HG02885 (cell line): Measurements from ENCODE around the gene PTPN14.
"Not testable (repeated sequence)": the region's sequence is repeated elsewhere in the genome, so short reads cannot be mapped to it uniquely, and the experiment has no call there.

Experiments
- ATAC-seq: cut with Tn5 transposase; IDR thresholded peaks from one replicate; pipeline ENCODE4 v1.9.1; 2021; ENCODE audit warnings: mild to moderate bottlenecking; ENCODE audit not compliant: unreplicated experiment, poor library complexity

Gene PTPN14

GRCh38 chr1:214514032-214514818, 37.2 kb downstream of the PTPN14 start:
- ATAC-seq: no peak

DNA sequence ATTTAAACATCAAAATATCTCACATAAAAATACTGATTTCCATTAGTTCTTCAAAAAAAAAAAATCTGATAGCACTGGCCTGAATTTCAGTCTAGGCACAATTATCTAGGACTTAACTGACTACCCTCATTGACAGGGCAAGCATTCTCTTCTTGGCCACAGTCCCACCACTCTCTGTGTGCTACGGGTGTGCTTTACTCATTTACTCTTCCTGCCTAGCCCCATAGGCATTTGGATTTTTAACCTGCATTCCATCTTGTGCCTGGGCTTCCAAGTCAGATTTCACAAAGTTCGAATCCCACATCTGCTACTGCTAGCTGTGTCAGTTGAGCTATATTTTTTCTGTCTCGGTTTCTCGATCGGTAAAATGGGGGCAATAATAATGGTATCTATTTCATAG, 38.0 kb downstream of the PTPN14 start:
- ATAC-seq: no peak

DNA sequence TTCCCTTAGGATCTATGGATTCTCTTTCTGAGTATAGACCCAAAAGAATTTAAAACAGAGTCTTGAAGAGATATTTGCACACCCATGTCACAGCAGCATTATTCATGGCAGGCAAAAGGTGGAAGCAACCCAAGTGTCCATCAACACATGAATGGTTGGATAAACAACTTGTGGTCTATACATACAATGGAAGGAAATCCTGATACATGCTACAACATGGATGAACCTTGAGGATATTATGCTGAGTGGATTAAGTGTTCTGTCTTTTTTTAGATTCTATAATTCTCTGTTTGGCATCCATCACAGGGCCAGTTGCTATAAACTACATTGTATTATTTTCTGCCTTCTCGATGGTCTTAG, 39.8 kb downstream of the PTPN14 start:
- no peak for ATAC-seq

DNA sequence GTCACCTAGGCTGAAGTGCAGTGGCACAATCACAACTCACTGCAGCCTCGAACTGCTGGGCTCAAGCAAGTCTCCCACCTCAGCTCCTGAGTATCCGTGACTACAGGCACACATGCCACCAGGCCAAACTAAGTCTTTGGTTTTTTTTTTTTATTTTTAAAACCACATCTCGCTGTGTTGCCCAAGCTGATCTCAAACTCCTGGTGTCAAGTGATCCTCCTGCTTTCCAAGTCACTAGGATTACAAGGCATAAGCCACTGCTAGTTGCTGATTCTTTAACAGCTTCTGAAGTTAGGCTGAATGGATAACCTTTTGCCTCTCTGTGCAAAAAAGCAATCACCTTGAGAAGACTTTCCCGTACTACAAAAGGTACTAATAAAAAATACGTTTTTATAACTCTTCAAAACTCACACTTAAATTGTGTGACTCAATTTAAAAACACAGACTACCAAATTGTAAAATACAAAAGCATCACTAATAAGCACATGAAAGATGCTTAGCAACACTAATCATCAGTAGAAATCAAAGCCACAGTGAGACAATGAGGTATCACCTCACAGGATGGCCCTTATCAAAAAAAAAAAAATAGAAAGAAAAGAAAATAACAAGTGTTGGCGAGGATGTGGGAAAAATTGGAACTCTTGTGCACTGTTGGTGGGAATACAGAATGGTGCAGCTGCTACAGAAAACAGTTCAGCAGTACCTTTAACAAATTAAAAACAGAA, 40.3 kb downstream of the PTPN14 start:
- ATAC-seq: no peak

DNA sequence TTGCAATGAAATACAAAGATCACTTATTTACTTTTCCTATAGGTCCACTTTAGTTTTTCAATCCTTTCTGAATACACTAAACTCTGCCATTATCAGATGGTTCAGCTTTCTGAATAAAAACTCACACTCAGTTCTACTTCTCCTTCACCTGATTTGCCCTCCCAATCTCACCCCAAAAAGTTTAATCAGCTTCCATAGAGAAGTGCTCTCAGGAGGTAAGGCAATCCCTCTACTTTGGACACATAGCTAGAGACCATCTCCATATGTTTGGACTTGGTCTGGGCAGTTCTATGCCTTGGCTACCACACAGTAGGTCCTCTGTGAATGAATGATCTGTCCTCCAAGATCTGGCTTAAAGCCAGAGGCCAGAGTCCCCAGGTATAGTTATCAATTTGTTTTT, 40.9 kb downstream of the PTPN14 start:
- ATAC-seq: no peak

DNA sequence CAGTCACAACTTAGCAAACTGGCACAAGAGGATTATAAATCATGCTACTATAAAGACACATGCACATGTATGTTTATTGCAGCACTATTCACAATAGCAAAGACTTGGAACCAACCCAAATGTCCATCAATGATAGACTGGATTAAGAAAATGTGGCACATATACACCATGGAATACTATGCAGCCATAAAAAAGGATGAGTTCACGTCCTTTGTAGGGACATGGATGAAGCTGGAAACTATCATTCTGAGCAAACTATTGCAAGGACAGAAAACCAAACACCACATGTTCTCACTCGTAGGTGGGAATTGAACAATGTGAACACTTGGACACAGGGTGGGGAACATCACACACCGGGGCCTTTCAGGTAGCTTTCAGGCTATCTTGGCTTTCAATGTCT, 41.8 kb downstream of the PTPN14 start:
- not testable (repeated sequence) for ATAC-seq

GRCh38 chr1:214506972-214507431, 44.4 kb downstream of the PTPN14 start:
- ATAC-seq: no peak

DNA sequence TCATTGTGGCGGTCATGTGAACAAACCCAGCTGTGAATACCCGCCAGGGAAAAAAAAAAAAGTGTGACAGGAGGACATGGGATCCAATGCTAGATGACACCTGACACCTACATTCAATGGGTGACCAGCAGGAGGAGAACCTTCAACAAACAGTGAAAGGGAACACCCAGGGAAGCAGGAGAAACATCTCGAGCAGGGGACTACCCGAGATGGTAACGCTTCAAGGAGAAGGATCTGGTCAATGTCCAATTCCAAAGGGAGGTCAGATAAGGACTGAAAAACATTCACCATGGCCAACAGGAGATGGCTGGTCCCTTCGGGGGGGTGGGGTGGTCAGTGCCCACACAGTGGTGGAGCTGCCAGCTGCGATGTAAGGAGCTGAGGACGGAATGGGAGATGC, 46.3 kb downstream of the PTPN14 start:
- ATAC-seq: no peak

GRCh38 chr1:214504330-214504729, 47.1 kb downstream of the PTPN14 start:
- ATAC-seq: no peak

- ATAC-seq: no peak
Measured at GRCh38 chr1:214503553-214503952, 47.8 kb downstream of the PTPN14 start.

GRCh38 chr1:214500340-214501055, 50.9 kb downstream of the PTPN14 start:
- ATAC-seq: no peak

DNA sequence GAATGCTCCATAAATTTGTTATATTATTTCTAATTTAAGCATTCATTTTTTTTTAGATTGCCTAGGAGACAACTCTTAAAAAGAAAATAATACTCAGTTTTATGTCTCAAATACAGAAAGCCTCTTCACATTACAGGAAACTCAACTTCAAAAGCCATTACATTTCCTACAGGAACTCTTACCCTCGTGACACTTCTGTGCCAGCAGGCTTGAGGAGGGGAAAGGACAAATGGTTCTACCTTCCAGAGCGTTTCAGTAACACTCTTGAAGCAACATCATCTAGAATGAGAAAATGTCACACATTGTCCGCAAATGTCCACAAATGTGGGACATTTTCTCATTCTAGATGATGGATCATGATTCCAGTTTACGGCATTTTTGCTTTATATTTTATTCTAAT, 51.7 kb downstream of the PTPN14 start:
- no peak for ATAC-seq

GRCh38 chr1:214498021-214498420, 53.4 kb downstream of the PTPN14 start:
- ATAC-seq: no peak

DNA sequence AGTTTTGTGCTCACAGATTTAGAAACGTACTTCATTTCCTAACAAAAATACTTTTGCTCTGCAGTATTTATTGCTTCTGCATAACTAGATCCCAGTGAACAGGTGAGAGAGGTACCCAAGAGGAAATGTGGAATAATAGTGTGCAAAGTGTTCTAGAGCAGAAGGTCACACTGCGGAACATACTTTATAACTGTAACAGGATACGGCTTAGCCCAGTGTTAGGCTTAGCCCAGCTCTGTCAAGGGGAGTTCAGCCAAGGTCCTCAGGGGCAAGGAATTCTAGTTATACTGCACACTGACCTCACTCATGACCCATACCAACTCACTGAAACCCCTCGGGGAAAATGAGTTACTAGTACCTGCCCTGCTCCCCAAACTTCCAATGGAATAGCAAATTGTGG, 55.3 kb downstream of the PTPN14 start:
- ATAC-seq: no peak

GRCh38 chr1:214494706-214495105, 56.7 kb downstream of the PTPN14 start:
- ATAC-seq: no peak

DNA sequence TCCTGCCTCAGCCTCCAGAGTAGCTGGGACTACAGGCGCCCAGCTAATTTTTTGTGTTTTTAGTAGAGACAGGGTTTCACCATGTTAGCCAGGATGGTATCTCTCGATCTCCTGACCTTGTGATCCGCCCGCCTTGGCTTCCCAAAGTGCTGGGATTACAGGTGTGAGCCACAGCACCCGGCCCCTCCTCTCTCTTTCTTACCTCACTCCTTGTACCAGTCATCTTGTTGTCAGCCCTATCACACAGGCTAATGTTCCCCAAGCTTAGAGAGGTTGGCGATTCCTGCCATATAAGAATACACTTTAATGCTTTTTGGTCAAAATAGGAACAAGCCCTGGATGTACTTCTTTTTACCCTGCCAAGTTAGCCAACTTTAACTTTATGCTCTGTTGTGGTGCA, 57.2 kb downstream of the PTPN14 start:
- not testable (repeated sequence) for ATAC-seq

DNA sequence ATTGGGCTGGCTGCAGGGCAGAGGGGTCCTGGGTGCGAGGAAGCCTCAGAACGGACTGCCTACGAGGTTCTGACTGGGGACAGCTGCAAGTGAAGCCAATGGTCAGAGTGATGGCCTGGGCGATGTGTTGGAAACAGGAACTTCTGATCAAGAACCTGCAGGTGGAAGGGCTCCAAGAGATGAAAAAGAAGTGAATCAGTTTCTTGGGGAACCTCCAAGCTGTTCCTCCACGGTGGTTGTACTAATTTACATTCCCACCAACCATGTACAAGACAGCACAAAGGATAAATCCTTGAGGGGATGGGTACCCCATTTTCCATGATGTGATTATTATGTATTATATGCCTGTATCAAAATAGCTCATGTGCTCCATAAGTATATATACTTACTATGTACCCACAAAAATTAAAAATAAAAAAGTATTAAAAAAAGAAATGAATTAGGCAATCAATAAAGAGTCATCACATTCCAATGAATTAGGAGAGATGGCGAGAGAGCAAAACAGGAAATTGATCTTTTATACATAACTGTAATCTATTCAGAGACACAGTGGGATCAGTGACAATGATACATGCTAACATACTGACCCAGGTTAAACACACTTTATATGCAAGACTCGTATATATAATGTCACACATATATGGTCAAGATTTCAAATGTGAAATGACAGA, 58.1 kb downstream of the PTPN14 start:
- ATAC-seq: no peak

DNA sequence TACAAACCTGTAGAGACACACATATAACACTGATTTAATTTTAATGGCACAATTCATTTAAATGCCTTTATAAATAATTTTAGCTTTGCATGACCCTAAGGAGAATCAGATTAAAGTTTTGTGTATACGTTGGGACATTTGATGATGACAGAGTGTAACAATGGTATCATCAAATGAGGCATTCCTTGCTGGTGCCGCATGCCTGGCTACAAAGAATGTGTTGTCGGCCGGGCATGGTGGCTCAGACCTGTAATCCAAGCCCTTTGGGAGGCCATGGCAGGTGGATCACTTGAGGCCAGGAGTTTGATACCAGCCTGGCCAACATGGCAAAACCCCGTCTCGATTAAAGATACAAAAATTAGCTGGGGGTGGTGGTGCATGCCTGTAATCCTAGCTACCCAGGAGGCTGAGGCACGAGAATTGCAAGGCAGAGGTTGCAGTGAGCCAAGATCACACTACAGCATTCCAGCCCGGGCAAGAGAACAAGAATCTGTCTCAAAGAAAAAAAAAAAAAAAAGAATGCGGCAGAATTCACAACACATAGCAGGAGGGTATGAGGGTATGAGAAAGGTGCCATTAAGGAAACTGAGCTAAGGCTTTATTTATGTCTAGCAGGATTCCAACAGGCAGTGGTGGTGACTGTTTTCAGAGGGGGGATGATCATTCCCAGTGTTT, 58.9 kb downstream of the PTPN14 start:
- no peak for ATAC-seq

GRCh38 chr1:214491468-214492146, 59.8 kb downstream of the PTPN14 start:
- no peak for ATAC-seq

DNA sequence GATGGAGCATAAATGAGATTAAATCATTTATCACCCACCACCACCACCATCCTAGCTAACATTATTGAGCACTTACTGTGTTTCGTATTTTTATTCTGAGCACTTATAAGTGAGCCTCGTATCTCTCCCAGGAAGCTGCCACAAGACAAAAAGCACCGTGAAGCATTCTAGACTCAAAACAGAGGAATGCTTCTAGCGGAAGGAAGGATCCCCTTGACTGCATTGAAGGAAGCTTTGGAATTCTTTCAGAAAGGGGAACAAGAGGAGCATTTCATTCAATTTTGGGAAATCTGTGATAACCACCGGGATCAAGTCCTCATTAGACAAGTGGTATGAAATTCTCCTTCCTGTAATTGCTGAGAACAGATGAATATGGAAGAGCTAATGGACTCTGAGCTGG, 66.3 kb downstream of the PTPN14 start:
- no peak for ATAC-seq
